ENCODE measurements around the gene DOK4.

Gene DOK4

GRCh38 chr16:57514791-57515600 is 28.7 kb upstream of the DOK4 start:
- no peak for DNase-seq (ENCODE audit: low read depth in 2 of 2)
- no peak overlapping the region for H3K4me3 ChIP-seq (replicated peaks in 1 of 2; ENCODE audit: low read depth in 2 of 2, low read length in 2 of 2)
- no peak for TF ChIP-seq CTCF (IDR thresholded peaks at IDR 0.05; ENCODE audit: low read depth, low read length)

- TF ChIP-seq CTCF (IDR thresholded peaks at IDR 0.05; ENCODE audit: low read depth, low read length): no peak
- no peak overlapping the region for H3K4me3 ChIP-seq (replicated peaks in 1 of 2; ENCODE audit: low read depth in 2 of 2, low read length in 2 of 2)
- no peak for DNase-seq (ENCODE audit: low read depth in 2 of 2)
These were observed 28.1 kb upstream of the DOK4 start for GRCh38 chr16:57514371-57514770.

GRCh38 chr16:57513371-57514102 is 27.2 kb upstream of the DOK4 start:
- DNase-seq (ENCODE audit: low read depth in 2 of 2): no peak
- no peak overlapping the region for H3K4me3 ChIP-seq (replicated peaks in 1 of 2; ENCODE audit: low read depth in 2 of 2, low read length in 2 of 2)
- no peak for TF ChIP-seq CTCF (IDR thresholded peaks at IDR 0.05; ENCODE audit: low read depth, low read length)

GRCh38 chr16:57512296-57513001 is 26.2 kb upstream of the DOK4 start:
- DNase-seq (ENCODE audit: low read depth in 2 of 2): no peak
- no peak for TF ChIP-seq CTCF (IDR thresholded peaks at IDR 0.05; ENCODE audit: low read depth, low read length)

GRCh38 chr16:57510016-57510871 is 24.0 kb upstream of the DOK4 start:
- H3K4me3 ChIP-seq (replicated peaks in 1 of 2; ENCODE audit: low read depth in 2 of 2, low read length in 2 of 2): no peak overlapping the region
- no peak for TF ChIP-seq CTCF (IDR thresholded peaks at IDR 0.05; ENCODE audit: low read depth, low read length)
- DNase-seq (ENCODE audit: low read depth in 2 of 2): no peak

More at GRCh38 chr16:57512296-57513001, 26.2 kb upstream of the DOK4 start:
- no peak overlapping the region for H3K4me3 ChIP-seq (replicated peaks in 1 of 2; ENCODE audit: low read depth in 2 of 2, low read length in 2 of 2)

All from cardiac fibroblast (primary cell).